Measurements from ENCODE around the gene MARK2.
"Not testable (repeated sequence)": the region's sequence is repeated elsewhere in the genome, so short reads cannot be mapped to it uniquely, and the experiment has no call there.

MARK2 gene

GRCh38 chr11:63858628-63859550, 20.0 kb downstream of the MARK2 start:
- DNase-seq = peak; percentile 75 to 79 (median 75)

- DNase-seq = no peak
Measured at GRCh38 chr11:63862923-63863322, 24.0 kb downstream of the MARK2 start.

GRCh38 chr11:63863620-63864019, 24.7 kb downstream of the MARK2 start:
- DNase-seq = not testable (repeated sequence)

GRCh38 chr11:63866211-63866610, 27.3 kb downstream of the MARK2 start:
- DNase-seq = no peak

- no peak for DNase-seq
Measured at GRCh38 chr11:63867511-63867910, 28.6 kb downstream of the MARK2 start.

GRCh38 chr11:63868399-63869064, 29.6 kb downstream of the MARK2 start:
- no peak for DNase-seq

GRCh38 chr11:63869171-63869591, 30.3 kb downstream of the MARK2 start:
- DNase-seq = no peak

- no peak for DNase-seq
Measured at GRCh38 chr11:63869683-63870082, 30.8 kb downstream of the MARK2 start.

- peak; percentile 76 to 84 (median 83) for DNase-seq
Measured at GRCh38 chr11:63870351-63871140, 31.6 kb downstream of the MARK2 start.

GRCh38 chr11:63871962-63872799, 33.3 kb downstream of the MARK2 start:
- peak; percentile 95 to 99 (median 97) for DNase-seq

GRCh38 chr11:63872800-63873197, 33.9 kb downstream of the MARK2 start:
- no peak for DNase-seq

- peak; percentile 47 to 54 (median 50) for DNase-seq
Measured at GRCh38 chr11:63873311-63873710, 34.4 kb downstream of the MARK2 start.

GRCh38 chr11:63874511-63874910, 35.6 kb downstream of the MARK2 start:
- DNase-seq = no peak

- DNase-seq = no peak
Measured at GRCh38 chr11:63875506-63876065, 36.7 kb downstream of the MARK2 start.

- no peak for DNase-seq
Measured at GRCh38 chr11:63876616-63877015, 37.7 kb downstream of the MARK2 start.

- DNase-seq = no peak
Measured at GRCh38 chr11:63877658-63878241, 38.8 kb downstream of the MARK2 start.

GRCh38 chr11:63879598-63880402, 40.9 kb downstream of the MARK2 start:
- peak; percentile 58 to 64 (median 64) for DNase-seq

GRCh38 chr11:63880403-63880790, 41.5 kb downstream of the MARK2 start:
- DNase-seq = peak in 2 of 3 donors; percentile 38 to 41

GRCh38 chr11:63882555-63883242, 43.8 kb downstream of the MARK2 start:
- peak; percentile 79 to 86 (median 84) for DNase-seq

- peak in 2 of 3 donors; percentile 20 to 52 for DNase-seq
Measured at GRCh38 chr11:63883791-63884190, 44.9 kb downstream of the MARK2 start.
